ENCODE results near the gene TSPOAP1.

TSPOAP1 gene

DNA sequence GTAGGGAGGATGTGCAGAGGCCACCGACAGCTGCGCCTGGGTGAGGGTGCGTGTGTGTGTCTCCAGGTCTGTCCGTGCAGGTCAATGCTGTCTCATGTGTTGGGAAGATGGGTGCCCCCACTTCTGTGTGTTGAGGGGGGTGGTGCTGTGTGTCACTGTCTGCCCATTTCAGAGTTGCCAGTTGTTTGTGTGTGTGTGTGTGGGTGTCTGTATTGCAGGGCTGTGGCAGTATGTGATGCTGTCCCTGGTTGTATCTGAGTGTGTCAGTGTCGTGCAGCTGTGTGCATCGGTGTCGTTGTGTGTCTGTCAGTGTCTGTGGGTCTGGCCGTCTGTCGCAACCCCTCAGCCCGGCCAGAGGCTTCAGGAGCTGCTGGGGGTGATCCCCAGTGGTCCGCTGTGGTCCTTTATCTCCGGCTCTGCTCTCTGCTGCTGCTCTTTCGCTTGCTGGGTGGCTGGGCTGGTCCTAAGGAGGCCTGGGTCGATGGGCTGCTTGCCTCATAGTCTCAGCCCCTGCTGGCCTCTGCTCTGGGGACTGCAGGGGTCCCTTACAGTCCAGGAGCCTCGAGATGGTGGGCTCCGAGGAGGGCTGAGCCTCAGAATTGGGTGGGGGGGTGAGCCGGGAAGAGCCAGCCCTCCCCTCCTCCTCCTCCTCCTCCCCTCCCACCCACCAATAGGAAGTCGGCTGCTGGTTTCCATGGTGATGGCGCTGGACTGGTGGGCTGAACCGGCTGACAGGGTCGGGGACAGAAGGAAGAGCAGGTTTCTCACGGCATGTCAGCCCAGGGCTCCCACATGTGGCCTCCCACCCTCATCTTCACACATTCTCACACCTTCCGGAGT lies at the start of gene TSPOAP1:
TSPOAP1 (minus strand) TSS at position 601 of the 840 bp plus-strand sequence. CDS start 875 bp downstream, outside the sequence.
- peaks cover 44% of the 10 kb centered on the region for H3K4me1 ChIP-seq (ENCODE audit: control insufficient read depth, low read length)
- peaks cover 55% of the 10 kb centered on the region for H3K27me3 ChIP-seq (ENCODE audit: control insufficient read depth, low read length)
- peaks cover 25% of the 10 kb centered on the region for H3K79me2 ChIP-seq (ENCODE audit: control insufficient read depth, low read length)
- H3K4me3 ChIP-seq (ENCODE audit: low read length): peak within 1 kb of the TSS; percentile 78
- H3K9me2 ChIP-seq (replicated peaks; ENCODE audit: control insufficient read depth, low read length): no peaks in the 10 kb centered on the region
- peak within 1 kb of the TSS; percentile 98 for H3K4me2 ChIP-seq (ENCODE audit: low read length)
- H3F3A ChIP-seq (ENCODE audit: control insufficient read depth, insufficient read depth): peaks cover 42% of the 10 kb centered on the region
- peak within 1 kb of the TSS; percentile 100 for H3K27ac ChIP-seq (ENCODE audit: low read depth, low read length)
- H3K36me3 ChIP-seq (ENCODE audit: control insufficient read depth, low read length): peaks cover 28% of the 10 kb centered on the region
- TF ChIP-seq EZH2phosphoT487 (IDR thresholded peaks at IDR 0.05; ENCODE audit: borderline replicate concordance, low read length): no peak
- TF ChIP-seq, protein P1, sequence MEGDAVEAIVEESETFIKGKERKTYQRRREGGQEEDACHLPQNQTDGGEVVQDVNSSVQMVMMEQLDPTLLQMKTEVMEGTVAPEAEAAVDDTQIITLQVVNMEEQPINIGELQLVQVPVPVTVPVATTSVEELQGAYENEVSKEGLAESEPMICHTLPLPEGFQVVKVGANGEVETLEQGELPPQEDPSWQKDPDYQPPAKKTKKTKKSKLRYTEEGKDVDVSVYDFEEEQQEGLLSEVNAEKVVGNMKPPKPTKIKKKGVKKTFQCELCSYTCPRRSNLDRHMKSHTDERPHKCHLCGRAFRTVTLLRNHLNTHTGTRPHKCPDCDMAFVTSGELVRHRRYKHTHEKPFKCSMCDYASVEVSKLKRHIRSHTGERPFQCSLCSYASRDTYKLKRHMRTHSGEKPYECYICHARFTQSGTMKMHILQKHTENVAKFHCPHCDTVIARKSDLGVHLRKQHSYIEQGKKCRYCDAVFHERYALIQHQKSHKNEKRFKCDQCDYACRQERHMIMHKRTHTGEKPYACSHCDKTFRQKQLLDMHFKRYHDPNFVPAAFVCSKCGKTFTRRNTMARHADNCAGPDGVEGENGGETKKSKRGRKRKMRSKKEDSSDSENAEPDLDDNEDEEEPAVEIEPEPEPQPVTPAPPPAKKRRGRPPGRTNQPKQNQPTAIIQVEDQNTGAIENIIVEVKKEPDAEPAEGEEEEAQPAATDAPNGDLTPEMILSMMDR (IDR thresholded peaks at IDR 0.05; ENCODE audit: low read depth, low read length, poor library complexity, severe bottlenecking): no peak
- H3K9me3 ChIP-seq (ENCODE audit: control insufficient read depth, insufficient read depth, low read length): no peaks in the 10 kb centered on the region
- H4K20me1 ChIP-seq (ENCODE audit: control insufficient read depth, insufficient read depth, low read depth, low read length): peaks cover 9% of the 10 kb centered on the region; the same call in 1 of the 2 replicates

DNA sequence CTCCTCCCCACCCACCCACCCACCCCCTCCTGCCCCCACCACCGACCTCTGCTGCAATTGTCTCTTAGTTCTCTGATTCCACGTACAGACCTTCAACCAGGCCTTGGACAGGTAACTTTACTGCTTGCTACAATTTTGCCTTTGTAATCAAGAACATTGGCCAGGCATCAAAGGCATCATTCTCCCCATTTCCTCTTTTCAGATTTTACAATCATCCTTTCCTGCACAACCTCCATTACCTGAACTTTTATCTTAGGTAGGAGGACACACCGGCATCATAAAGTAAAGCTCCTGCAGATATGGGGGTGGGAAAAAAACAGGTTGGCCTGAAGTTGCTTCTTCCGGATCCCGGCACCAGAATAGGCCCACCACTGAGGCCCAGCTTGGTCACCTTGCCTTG lies 49.1 kb upstream of the TSPOAP1 start:
- no peaks in the 10 kb centered on the region for H3F3A ChIP-seq (ENCODE audit: control insufficient read depth, insufficient read depth)
- peaks cover 8% of the 10 kb centered on the region for H3K4me1 ChIP-seq (ENCODE audit: control insufficient read depth, low read length)
- H3K27me3 ChIP-seq (ENCODE audit: control insufficient read depth, low read length): 0 out of 2 replicates have a peak, but pooled peaks cover 3% of the 10 kb centered on the region
- H3K9me2 ChIP-seq (replicated peaks; ENCODE audit: control insufficient read depth, low read length): no peaks in the 10 kb centered on the region
- no peaks in the 10 kb centered on the region for H3K36me3 ChIP-seq (ENCODE audit: control insufficient read depth, low read length)
- H3K9me3 ChIP-seq (ENCODE audit: control insufficient read depth, insufficient read depth, low read length): no peaks in the 10 kb centered on the region
- no peak overlapping the region for H3K4me3 ChIP-seq (ENCODE audit: low read length)
- no peaks in the 10 kb centered on the region for H4K20me1 ChIP-seq (ENCODE audit: control insufficient read depth, insufficient read depth, low read depth, low read length)
- TF ChIP-seq, protein P1 (IDR thresholded peaks at IDR 0.05; ENCODE audit: low read depth, low read length, poor library complexity, severe bottlenecking): no peak
- no peak for TF ChIP-seq EZH2phosphoT487 (IDR thresholded peaks at IDR 0.05; ENCODE audit: borderline replicate concordance, low read length)
- no peaks in the 10 kb centered on the region for H3K79me2 ChIP-seq (ENCODE audit: control insufficient read depth, low read length)
- H3K27ac ChIP-seq (ENCODE audit: low read depth, low read length): no peak overlapping the region
- no peak overlapping the region for H3K4me2 ChIP-seq (ENCODE audit: low read length)

DNA sequence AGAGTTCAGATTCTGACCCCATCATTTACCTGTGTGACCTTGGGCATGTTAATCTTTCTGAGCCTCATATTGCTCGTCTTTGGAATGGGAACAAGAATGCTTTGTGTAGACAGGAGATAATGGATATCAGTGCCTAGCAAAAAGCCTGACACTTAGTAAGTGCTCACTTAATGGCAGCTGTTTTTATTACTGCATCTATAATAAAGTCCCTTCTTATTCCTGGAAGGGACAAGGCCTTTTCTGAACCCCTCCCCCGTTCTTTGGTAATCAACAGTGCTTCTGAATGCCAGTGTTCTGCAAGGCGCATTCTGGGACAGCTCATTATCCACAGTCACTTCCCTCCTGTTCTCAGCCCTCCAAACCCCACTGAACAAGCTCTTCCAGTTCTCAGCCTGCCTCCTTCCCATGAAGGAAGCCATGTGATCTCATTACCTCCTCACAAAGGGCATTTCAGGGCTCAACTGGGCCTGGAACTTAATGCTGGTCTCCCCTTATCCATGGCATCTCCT lies 48.6 kb upstream of the TSPOAP1 start:
- no peaks in the 10 kb centered on the region for H3K9me3 ChIP-seq (ENCODE audit: control insufficient read depth, insufficient read depth, low read length)
- H3K79me2 ChIP-seq (ENCODE audit: control insufficient read depth, low read length): no peaks in the 10 kb centered on the region
- no peaks in the 10 kb centered on the region for H3F3A ChIP-seq (ENCODE audit: control insufficient read depth, insufficient read depth)
- H3K4me1 ChIP-seq (ENCODE audit: control insufficient read depth, low read length): peaks cover 3% of the 10 kb centered on the region
- H3K27ac ChIP-seq (ENCODE audit: low read depth, low read length): no peak overlapping the region
- no peak overlapping the region for H3K4me3 ChIP-seq (ENCODE audit: low read length)
- TF ChIP-seq, protein P1 (IDR thresholded peaks at IDR 0.05; ENCODE audit: low read depth, low read length, poor library complexity, severe bottlenecking): no peak
- TF ChIP-seq EZH2phosphoT487 (IDR thresholded peaks at IDR 0.05; ENCODE audit: borderline replicate concordance, low read length): no peak
- H3K36me3 ChIP-seq (ENCODE audit: control insufficient read depth, low read length): no peaks in the 10 kb centered on the region
- no peak overlapping the region for H3K4me2 ChIP-seq (ENCODE audit: low read length)
- 0 out of 2 replicates have a peak, but pooled peaks cover 3% of the 10 kb centered on the region for H3K27me3 ChIP-seq (ENCODE audit: control insufficient read depth, low read length)
- H3K9me2 ChIP-seq (replicated peaks; ENCODE audit: control insufficient read depth, low read length): no peaks in the 10 kb centered on the region
- no peaks in the 10 kb centered on the region for H4K20me1 ChIP-seq (ENCODE audit: control insufficient read depth, insufficient read depth, low read depth, low read length)
